ENCODE results near the gene FGF11.
"Not testable (repeated sequence)": the region's sequence is repeated elsewhere in the genome, so short reads cannot be mapped to it uniquely, and the experiment has no call there.

The FGF11 gene

DNA sequence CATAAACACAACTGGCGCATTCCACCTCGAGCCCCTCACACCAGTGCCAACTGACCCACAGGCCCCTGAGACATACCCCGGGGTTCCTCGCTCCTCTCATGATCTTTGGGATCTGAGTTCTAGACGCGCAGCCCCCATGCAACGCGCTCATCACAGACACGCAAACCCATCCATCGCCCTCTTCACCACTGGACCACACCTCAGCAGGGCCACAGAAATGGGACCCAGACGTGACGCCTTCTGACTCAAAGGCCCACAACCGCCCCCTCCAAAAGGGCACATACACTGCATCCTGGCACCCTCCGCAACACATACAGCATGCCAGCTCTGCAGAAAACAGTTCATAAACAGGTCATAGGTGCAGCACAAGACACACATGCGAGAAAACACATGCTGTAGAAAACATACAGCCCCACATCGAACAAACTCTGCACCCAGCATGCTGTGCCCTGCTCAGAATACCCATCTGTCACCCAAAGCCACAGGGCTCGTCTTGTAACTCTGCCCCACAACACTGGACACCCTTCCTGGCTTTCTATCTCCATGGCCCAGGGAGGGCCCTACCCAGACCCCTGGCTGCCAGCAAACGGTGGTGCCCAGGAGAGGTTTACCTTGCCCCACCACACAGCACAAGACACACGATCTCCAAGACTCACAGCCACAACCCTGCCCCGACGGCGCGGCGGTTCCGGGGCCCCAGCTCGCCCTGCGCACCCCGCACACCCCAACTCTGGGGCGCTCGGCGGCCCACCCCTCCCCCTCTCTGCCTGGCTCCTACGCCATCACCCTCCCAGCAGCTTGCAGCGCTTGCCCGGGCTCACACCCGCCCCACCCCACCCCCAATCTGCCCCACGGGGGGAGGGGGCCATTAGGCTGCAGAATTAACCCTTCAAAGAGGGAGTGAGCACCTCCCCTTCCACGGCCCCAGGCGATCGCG is 39.2 kb downstream of the FGF11 start:
- Histone ChIP-seq H3K4me1 (ENCODE audit: control insufficient read depth in 1 of 2, insufficient read depth in 1 of 2, low read depth in 1 of 2, low read length in 1 of 2) (peaks cover 47 to 52% of the 10 kb centered on the region in 2 experiments), H3K27ac (peak overlapping the region; percentile 81), H3K27me3 (no peaks in the 10 kb centered on the region), H3K4me3 (ENCODE audit: low read depth in 1 of 2, low read length in 1 of 2) (peak overlapping the region; percentile 66 to 81), H3K9me3 (no peaks in the 10 kb centered on the region), H3K36me3 (no peaks in the 10 kb centered on the region)
- TF ChIP-seq, protein P1, sequence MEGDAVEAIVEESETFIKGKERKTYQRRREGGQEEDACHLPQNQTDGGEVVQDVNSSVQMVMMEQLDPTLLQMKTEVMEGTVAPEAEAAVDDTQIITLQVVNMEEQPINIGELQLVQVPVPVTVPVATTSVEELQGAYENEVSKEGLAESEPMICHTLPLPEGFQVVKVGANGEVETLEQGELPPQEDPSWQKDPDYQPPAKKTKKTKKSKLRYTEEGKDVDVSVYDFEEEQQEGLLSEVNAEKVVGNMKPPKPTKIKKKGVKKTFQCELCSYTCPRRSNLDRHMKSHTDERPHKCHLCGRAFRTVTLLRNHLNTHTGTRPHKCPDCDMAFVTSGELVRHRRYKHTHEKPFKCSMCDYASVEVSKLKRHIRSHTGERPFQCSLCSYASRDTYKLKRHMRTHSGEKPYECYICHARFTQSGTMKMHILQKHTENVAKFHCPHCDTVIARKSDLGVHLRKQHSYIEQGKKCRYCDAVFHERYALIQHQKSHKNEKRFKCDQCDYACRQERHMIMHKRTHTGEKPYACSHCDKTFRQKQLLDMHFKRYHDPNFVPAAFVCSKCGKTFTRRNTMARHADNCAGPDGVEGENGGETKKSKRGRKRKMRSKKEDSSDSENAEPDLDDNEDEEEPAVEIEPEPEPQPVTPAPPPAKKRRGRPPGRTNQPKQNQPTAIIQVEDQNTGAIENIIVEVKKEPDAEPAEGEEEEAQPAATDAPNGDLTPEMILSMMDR (IDR thresholded peaks at IDR 0.05): no peak

DNA sequence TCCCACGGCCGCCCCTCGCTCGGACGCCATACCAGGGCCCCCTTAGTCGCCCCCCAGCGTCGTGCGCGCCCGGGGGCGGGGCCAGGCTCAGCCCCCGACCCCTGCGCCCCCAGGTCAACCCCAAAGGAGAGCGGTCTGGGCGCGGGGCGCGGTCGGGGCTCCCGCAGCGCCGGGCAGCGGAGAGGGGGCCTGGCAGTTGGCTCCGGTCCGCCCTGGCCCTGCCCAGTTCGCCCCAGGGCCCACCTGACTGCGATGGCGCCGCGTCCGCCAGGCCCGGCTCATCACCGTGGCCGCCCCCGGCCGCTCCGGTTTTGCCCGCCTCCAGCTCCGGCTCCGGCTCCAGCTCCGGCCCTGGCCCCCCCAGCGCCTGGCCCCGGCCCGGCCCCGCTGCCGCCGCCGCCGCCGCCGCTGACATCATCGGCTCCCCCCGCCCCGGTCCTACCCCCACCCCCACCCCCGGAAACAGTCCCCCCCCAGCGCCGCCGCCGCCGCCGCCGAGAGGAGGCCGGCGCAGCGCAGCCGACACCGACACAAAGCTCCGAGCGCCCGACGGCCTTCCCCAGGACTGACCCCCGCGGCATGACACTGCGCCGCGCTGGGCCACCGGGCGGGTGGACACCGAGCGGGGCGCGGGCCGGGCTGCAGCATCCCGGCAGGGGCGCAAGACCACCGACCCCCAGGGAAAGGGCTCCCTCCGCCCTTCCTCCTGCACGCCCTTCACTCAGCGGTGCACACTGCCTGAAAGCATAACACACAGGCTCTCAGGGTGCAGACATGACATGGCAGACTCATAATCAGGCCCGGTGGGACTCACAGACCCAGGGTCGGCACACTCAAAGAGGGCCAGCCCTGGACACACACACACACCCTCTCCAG is 40.1 kb downstream of the FGF11 start, which contains the start of gene ZBTB4:
Gene ZBTB4, minus strand, starts transcription at position 419 of the 876 bp plus-strand sequence. CDS start 12,830 bp downstream, outside the sequence.
- H3K9me3 ChIP-seq: no peaks in the 10 kb centered on the region
- H3K27me3 ChIP-seq: no peaks in the 10 kb centered on the region
- TF ChIP-seq, protein P1 (IDR thresholded peaks at IDR 0.05): no peak
- no peaks in the 10 kb centered on the region for H3K36me3 ChIP-seq
- H3K4me1 ChIP-seq (ENCODE audit: control insufficient read depth in 1 of 2, insufficient read depth in 1 of 2, low read depth in 1 of 2, low read length in 1 of 2): peaks cover 45 to 51% of the 10 kb centered on the region in 2 experiments
- H3K4me3 ChIP-seq (ENCODE audit: low read depth in 1 of 2, low read length in 1 of 2): peak within 1 kb of the TSS; percentile 66 to 81
- peak within 1 kb of the TSS; percentile 81 for H3K27ac ChIP-seq

DNA sequence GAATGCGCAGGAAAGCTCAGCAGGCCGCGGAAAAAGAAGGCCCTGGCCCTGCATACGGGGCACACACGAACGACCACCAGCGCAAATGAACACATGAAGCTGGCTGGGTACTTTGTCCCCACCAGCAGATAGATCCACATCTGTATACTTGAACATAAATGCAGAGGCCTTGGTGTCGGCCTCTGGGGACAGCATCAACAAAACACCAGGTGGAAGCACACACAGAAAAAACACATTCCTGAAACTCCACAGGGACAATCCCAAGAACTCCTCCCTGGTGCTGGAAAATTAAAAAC is 40.7 kb downstream of the FGF11 start:
- peak overlapping the region; percentile 66 to 81 for H3K4me3 ChIP-seq (ENCODE audit: low read depth in 1 of 2, low read length in 1 of 2)
- TF ChIP-seq, protein P1 (IDR thresholded peaks at IDR 0.05): no peak

DNA sequence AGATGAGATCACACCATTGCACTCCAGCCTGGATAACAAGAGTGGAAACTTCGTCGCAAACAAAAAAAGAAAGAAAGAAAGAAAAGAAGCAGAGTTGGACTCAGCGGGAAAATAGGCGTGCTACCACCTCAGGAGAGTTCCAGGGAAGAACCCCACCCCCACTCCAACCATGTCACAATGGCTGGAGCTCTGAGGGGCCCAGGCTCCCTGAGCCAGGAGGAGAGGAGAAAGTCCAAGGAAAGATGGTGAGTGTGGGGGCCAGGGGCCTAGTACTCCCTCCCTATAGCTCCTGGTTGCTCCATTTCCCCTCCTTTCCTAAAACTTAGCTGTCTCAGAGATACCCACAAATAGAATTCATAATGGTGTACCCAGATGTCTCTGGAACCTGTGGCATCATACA is 42.0 kb downstream of the FGF11 start, which contains the start of gene SLC35G6:
Gene SLC35G6, plus strand, starts transcription at position 172 of the 400 bp plus-strand sequence. Its CDS starts 71 bp downstream, at position 243.
- not testable (repeated sequence) for H3K4me3 ChIP-seq (ENCODE audit: low read depth in 1 of 2, low read length in 1 of 2); H3K36me3 ChIP-seq; H3K27ac ChIP-seq; H3K27me3 ChIP-seq; H3K9me3 ChIP-seq
- peaks cover 49 to 51% of the 10 kb centered on the region in 2 experiments for H3K4me1 ChIP-seq (ENCODE audit: control insufficient read depth in 1 of 2, insufficient read depth in 1 of 2, low read depth in 1 of 2, low read length in 1 of 2)

More for the DNA sequence above, 40.7 kb downstream of the FGF11 start:
- H3K9me3 ChIP-seq: no peaks in the 10 kb centered on the region
- no peaks in the 10 kb centered on the region for H3K36me3 ChIP-seq
- no peaks in the 10 kb centered on the region for H3K27me3 ChIP-seq
- H3K27ac ChIP-seq: peak overlapping the region; percentile 81
- H3K4me1 ChIP-seq (ENCODE audit: control insufficient read depth in 1 of 2, insufficient read depth in 1 of 2, low read depth in 1 of 2, low read length in 1 of 2): peaks cover 42 to 50% of the 10 kb centered on the region in 2 experiments

DNA sequence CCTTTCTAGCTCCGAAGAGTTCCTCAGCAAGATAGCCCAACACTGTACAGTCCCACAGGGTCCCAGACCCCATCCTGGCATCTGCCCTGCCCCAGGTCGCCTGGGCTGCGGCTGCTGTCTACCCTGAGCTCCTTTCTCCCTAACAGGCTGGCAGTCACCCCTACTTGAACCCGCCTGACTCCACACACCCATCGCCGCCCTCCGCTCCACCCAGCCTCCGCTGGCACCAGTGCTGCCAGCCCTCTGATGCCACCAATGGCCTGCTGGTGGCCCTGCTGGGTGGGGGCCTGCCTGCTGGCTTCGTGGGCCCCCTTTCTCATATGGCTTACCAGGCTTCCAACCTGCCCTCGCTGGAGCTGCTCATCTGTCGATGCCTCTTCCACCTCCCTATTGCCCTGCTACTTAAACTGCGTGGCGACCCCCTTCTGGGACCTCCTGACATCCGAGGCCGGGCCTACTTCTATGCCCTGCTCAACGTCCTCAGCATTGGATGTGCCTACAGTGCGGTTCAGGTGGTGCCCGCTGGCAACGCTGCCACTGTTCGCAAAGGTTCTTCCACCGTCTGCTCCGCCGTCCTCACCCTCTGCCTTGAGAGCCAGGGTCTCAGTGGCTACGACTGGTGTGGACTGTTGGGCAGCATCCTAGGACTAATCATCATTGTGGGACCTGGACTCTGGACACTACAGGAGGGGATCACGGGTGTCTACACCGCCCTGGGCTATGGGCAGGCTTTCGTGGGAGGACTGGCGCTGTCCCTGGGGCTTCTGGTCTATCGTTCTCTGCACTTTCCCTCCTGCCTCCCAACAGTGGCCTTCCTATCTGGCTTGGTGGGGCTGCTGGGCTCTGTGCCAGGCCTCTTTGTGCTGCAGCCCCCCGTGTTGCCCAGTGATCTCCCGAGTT is 42.8 kb downstream of the FGF11 start:
- H3K27me3 ChIP-seq; H3K27ac ChIP-seq; H3K4me3 ChIP-seq (ENCODE audit: low read depth in 1 of 2, low read length in 1 of 2); H3K9me3 ChIP-seq; H3K36me3 ChIP-seq: not testable (repeated sequence)
- peaks cover 50 to 52% of the 10 kb centered on the region in 2 experiments for H3K4me1 ChIP-seq (ENCODE audit: control insufficient read depth in 1 of 2, insufficient read depth in 1 of 2, low read depth in 1 of 2, low read length in 1 of 2)

DNA sequence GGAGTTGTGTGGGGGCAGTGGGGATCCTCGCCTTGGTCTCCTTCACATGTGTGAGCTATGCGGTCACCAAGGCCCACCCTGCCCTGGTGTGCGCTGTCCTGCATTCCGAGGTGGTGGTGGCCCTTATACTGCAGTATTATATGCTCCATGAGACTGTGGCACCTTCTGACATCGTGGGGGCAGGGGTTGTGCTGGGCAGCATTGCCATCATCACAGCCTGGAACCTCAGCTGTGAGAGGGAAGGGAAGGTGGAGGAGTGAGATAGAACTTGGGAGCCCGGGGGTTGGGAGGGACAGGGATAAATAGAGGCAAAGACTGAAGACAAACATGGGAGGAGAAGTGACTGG is 43.4 kb downstream of the FGF11 start:
- peaks cover 44 to 46% of the 10 kb centered on the region in 2 experiments for H3K4me1 ChIP-seq (ENCODE audit: control insufficient read depth in 1 of 2, insufficient read depth in 1 of 2, low read depth in 1 of 2, low read length in 1 of 2)
- H3K9me3 ChIP-seq, H3K27me3 ChIP-seq, H3K36me3 ChIP-seq: not testable (repeated sequence)
- H3K27ac ChIP-seq: peak overlapping the region; percentile 99
- peak overlapping the region; percentile 70 to 89 for H3K4me3 ChIP-seq (ENCODE audit: low read depth in 1 of 2, low read length in 1 of 2)
